ENCODE data around the gene DMD.

GRCh38 chrX:33198561-33199279 lies 12.6 kb downstream of the DMD start:
- TF ChIP-seq RNF2 (IDR thresholded peaks at IDR 0.05; ENCODE audit: borderline replicate concordance, low read depth), result no peak
- TF ChIP-seq MAFK (IDR thresholded peaks at IDR 0.05; ENCODE audit: partially characterized antibody), result no peak
- TF ChIP-seq CTCF (IDR thresholded peaks at IDR 0.05), result no peak
- TF ChIP-seq RCOR1 (IDR thresholded peaks at IDR 0.05; ENCODE audit: low read depth, low read length), result no peak
- TF ChIP-seq CBX2 (IDR thresholded peaks at IDR 0.05; ENCODE audit: borderline replicate concordance, low read depth), result no peak
- no peak for TF ChIP-seq ESRRA (IDR thresholded peaks at IDR 0.05; ENCODE audit: borderline replicate concordance, low read length)
- no peak for TF ChIP-seq NR3C1 (IDR thresholded peaks at IDR 0.05)

Data from A549 (cell line).